DOHH2 (cell line): Measurements from ENCODE around the gene KCNQ1OT1.

Source experiments
- EZH2phosphoT487 ChIP-seq: fragments of 200-600 bp; sonication (generic); IDR thresholded peaks from 2 replicates; pipeline ENCODE4 v1.6.1; 2017; ENCODE audit warnings: borderline replicate concordance, mild to moderate bottlenecking, antibody characterized with exemption, low read length, moderate library complexity, mixed read lengths
- TF ChIP-seq, protein P1 (sequence below): fragments of 200-600 bp; sonication (generic); IDR thresholded peaks from one replicate; pipeline ENCODE4 v1.5.1; 2014; ENCODE audit warnings: antibody characterized with exemption, mild to moderate bottlenecking, low read depth, low read length; ENCODE audit not compliant: poor library complexity, severe bottlenecking

DNA sequence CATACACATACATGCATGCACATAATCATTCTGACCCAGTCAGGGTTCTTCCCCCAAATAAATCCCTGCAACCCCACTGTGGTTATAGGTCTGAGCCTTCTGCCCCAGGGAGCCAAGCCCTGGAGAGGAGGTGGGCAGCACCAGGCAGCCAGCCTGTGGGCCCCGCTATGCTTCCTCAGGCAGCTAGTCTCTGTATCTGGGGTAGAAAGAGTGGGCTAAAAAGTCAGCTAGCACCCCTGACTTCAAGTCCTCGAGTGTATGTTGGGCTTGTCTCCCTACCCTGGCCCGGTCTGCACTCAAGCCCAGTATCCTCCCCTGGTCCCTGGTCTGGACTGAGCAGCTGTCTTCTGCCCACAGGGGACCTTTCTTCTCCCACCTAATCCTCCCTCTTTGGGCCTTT, 28.0 kb downstream of the KCNQ1OT1 start:
- TF ChIP-seq, protein P1, sequence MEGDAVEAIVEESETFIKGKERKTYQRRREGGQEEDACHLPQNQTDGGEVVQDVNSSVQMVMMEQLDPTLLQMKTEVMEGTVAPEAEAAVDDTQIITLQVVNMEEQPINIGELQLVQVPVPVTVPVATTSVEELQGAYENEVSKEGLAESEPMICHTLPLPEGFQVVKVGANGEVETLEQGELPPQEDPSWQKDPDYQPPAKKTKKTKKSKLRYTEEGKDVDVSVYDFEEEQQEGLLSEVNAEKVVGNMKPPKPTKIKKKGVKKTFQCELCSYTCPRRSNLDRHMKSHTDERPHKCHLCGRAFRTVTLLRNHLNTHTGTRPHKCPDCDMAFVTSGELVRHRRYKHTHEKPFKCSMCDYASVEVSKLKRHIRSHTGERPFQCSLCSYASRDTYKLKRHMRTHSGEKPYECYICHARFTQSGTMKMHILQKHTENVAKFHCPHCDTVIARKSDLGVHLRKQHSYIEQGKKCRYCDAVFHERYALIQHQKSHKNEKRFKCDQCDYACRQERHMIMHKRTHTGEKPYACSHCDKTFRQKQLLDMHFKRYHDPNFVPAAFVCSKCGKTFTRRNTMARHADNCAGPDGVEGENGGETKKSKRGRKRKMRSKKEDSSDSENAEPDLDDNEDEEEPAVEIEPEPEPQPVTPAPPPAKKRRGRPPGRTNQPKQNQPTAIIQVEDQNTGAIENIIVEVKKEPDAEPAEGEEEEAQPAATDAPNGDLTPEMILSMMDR, result no peak
- no peak for TF ChIP-seq EZH2phosphoT487
